ENCODE measurements around the gene CSF3.

Gene CSF3

GRCh38 chr17:40063187-40063771 lies 48.0 kb downstream of the CSF3 start:
- DNase-seq: no peak

DNA sequence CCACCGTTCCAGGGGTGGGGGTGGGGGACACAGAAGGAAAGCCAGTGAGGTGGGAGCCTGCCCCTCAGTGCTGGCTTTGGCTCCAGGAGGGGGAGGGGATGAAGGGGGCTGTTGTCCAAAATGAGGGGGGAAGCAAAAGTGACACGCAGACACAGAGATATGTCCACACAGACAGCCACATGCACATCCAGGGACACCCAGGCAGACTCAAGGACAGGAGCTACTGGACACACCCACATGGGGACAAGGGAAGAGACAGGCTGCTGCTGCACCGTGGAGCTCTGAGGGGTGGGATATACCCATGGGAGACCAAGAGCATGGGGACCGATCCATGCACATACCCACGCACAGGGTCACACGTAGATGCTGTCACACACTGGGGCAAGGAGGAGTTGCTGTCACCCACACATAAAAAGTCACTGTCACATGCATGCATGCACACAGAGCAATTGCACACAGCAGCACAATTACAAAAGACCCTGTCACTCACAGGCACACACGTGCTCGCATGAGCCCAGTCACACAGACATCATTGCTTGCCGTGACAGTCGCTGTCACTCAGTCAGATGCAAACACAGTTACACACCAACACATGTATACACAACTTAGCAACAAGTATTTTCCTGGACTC lies 48.8 kb downstream of the CSF3 start:
- DNase-seq: no peak

GRCh38 chr17:40064971-40065768 lies 49.9 kb downstream of the CSF3 start:
- DNase-seq: no peak

DNA sequence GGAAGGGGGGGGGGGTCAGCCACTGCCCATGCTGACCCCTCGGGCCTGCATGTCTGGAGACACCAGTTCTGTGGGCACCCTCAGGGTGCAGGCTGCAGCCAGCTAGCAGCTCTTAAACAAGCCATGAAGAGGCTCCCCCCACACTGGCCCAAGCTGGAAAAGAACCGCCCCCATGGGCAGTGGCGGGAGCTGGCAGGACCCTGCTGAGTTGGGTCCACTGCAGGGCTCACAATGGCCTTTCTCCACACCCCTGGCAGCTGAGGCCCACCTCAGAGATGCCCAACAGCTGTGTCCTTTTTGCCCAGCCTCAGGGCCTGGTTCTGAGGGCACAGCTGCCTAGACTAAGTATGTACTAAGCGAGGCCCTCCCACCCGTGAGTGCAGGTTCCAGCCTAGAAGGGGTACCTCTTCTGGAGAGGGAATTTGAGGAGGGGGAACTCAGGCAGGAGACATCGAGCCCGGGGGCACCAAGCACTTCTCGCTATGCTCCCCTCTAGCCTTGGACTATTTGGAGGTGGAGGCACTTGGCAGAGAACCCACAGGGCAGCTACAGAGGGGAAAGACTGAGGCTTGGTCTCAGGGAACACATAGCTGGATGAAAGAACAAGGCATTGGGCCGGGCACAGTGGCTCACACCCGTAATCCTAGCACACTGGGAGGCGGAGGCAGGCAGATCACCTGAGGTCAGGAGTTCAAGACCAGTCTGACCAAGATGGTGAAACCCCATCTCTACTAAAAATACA lies 50.7 kb downstream of the CSF3 start:
- DNase-seq: no peak
